ENCODE results near the gene WDR87.

The WDR87 gene

DNA sequence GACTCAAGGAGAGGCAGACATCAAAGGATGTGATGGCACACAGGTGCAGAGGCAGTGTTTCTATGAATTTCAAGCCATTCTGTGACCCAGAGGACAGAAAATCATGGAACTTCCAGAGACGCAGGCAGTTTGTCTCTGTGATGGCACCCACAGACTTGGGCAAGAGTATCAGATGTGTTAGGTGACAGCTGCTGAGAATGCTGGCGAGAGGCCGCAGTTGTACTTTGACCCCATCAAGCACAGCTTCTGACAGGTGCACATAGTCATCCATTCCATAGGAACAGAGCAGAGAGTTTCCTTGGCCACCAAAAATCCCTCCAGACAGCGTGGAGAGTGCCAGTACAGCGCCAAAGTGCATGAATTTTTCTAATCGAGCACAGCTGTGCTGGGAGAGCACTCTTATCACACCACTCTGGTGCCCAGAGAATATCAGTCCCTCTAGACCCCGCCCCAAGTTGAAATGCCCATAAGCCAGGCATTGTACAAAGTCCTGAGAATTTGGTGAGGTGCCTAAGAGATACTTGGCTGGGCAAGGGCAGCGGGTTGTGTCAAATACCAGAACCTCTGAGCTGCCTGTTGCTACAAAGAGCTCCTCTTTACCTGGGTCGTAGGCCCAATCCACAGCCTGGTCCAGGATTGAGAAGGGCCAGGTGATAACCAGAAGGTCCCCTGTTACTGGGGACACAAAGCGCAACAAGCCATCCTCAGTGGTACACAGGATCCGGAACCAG, 12.4 kb downstream of the WDR87 start:
- TF ChIP-seq, protein P1, sequence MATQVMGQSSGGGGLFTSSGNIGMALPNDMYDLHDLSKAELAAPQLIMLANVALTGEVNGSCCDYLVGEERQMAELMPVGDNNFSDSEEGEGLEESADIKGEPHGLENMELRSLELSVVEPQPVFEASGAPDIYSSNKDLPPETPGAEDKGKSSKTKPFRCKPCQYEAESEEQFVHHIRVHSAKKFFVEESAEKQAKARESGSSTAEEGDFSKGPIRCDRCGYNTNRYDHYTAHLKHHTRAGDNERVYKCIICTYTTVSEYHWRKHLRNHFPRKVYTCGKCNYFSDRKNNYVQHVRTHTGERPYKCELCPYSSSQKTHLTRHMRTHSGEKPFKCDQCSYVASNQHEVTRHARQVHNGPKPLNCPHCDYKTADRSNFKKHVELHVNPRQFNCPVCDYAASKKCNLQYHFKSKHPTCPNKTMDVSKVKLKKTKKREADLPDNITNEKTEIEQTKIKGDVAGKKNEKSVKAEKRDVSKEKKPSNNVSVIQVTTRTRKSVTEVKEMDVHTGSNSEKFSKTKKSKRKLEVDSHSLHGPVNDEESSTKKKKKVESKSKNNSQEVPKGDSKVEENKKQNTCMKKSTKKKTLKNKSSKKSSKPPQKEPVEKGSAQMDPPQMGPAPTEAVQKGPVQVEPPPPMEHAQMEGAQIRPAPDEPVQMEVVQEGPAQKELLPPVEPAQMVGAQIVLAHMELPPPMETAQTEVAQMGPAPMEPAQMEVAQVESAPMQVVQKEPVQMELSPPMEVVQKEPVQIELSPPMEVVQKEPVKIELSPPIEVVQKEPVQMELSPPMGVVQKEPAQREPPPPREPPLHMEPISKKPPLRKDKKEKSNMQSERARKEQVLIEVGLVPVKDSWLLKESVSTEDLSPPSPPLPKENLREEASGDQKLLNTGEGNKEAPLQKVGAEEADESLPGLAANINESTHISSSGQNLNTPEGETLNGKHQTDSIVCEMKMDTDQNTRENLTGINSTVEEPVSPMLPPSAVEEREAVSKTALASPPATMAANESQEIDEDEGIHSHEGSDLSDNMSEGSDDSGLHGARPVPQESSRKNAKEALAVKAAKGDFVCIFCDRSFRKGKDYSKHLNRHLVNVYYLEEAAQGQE (IDR thresholded peaks at IDR 0.05; ENCODE audit: low read depth), result no peak
- TF ChIP-seq, protein P2, sequence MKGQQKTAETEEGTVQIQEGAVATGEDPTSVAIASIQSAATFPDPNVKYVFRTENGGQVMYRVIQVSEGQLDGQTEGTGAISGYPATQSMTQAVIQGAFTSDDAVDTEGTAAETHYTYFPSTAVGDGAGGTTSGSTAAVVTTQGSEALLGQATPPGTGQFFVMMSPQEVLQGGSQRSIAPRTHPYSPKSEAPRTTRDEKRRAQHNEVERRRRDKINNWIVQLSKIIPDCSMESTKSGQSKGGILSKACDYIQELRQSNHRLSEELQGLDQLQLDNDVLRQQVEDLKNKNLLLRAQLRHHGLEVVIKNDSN (IDR thresholded peaks at IDR 0.05), result no peak
- TF ChIP-seq YY1 (IDR thresholded peaks at IDR 0.05; ENCODE audit: low read depth) (no peak), TCF12 (IDR thresholded peaks at IDR 0.05; ENCODE audit: low read depth) (no peak), NFIC (IDR thresholded peaks at IDR 0.05) (no peak), EGR1 (IDR thresholded peaks at IDR 0.05) (no peak), TEAD4 (IDR thresholded peaks at IDR 0.05) (no peak), EP300 (IDR thresholded peaks at IDR 0.05; ENCODE audit: borderline replicate concordance) (no peak)
- TF ChIP-seq, protein P3, sequence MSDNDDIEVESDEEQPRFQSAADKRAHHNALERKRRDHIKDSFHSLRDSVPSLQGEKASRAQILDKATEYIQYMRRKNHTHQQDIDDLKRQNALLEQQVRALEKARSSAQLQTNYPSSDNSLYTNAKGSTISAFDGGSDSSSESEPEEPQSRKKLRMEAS (IDR thresholded peaks at IDR 0.05), result no peak

DNA sequence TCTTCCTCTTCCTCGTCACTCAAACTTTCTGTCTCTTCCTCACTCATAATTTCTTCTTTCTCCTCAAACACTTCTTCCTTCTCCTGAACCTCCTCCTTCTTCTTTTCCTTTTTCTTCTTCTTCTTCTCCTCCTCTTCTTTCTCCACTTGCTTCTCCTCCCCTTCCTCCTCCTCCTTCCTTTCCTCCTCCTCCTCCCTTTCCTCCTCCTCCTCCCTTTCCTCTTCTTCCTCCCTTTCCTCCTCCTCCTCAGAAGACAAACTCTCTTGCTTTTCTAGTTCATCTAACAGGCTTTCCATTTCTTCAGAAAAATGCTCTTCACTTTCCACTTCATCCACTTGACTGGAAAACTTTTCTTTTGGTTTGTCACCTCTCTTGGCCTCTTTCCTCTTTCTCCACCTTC, 19.8 kb downstream of the WDR87 start:
- TF ChIP-seq, protein P1 (IDR thresholded peaks at IDR 0.05; ENCODE audit: low read depth), result no peak
- TF ChIP-seq ZBTB7A (IDR thresholded peaks at IDR 0.05; ENCODE audit: low read depth) (no peak), YY1 (IDR thresholded peaks at IDR 0.05; ENCODE audit: low read depth) (no peak), TCF12 (IDR thresholded peaks at IDR 0.05; ENCODE audit: low read depth) (no peak), TEAD4 (IDR thresholded peaks at IDR 0.05) (no peak)
- TF ChIP-seq, protein P2 (IDR thresholded peaks at IDR 0.05), result no peak

DNA sequence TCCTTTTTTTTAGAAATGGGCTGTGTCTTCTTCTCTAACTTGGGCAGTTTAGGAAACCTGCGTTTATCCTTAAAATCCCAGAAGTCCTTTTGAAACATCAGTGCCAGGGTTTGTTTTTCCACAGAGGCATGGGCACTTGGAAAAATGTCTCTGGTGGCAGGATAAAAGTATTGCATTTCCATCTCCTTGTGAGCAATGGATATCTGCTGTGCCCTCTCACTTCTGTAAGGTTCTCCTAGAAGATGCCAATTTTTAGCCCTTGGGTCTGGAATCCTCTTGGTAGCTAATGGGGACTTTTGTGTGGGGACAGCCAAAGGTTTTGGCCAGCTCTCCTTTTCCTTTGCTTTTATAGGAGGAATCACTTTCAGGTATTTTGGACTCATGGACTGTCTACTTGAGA, 21.0 kb downstream of the WDR87 start:
- TF ChIP-seq FOXM1 (IDR thresholded peaks at IDR 0.05; ENCODE audit: borderline replicate concordance, low read depth) (no peak), ZBTB7A (IDR thresholded peaks at IDR 0.05; ENCODE audit: low read depth) (no peak), NFIC (IDR thresholded peaks at IDR 0.05) (no peak), TAF1 (IDR thresholded peaks at IDR 0.05; ENCODE audit: low read depth) (no peak), CREB1 (IDR thresholded peaks at IDR 0.05; ENCODE audit: low read depth) (no peak), TCF12 (IDR thresholded peaks at IDR 0.05; ENCODE audit: low read depth) (no peak)
- TF ChIP-seq, protein P3 (IDR thresholded peaks at IDR 0.05), result no peak

DNA sequence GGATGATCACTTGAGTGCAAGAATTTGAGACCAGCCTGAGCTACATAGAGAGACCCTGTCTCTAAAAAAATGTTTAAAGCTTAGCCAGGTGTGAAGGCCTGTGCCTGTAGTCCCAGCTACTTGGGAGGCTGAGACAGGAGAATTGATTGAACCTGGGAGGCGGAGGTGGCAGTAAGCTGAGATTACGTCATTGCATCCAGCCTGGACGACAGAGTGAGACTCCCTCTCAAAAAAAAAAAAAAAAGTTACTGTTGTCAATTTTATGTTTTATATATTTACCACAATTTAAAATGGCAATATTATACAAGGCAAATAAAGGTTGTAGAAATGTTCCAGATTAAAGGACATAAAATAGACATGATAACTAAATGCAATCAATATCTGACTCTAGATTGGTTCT, 29.2 kb downstream of the WDR87 start:
- TF ChIP-seq NFIC (IDR thresholded peaks at IDR 0.05) (no peak), FOXM1 (IDR thresholded peaks at IDR 0.05; ENCODE audit: borderline replicate concordance, low read depth) (no peak), TAF1 (IDR thresholded peaks at IDR 0.05; ENCODE audit: low read depth) (no peak), EGR1 (IDR thresholded peaks at IDR 0.05) (no peak), RAD21 (IDR thresholded peaks at IDR 0.05; ENCODE audit: low read depth) (no peak), YY1 (IDR thresholded peaks at IDR 0.05; ENCODE audit: low read depth) (no peak), CREB1 (IDR thresholded peaks at IDR 0.05; ENCODE audit: low read depth) (no peak), TEAD4 (IDR thresholded peaks at IDR 0.05) (no peak), EP300 (IDR thresholded peaks at IDR 0.05; ENCODE audit: borderline replicate concordance) (no peak), ZBTB7A (IDR thresholded peaks at IDR 0.05; ENCODE audit: low read depth) (no peak), TCF12 (IDR thresholded peaks at IDR 0.05; ENCODE audit: low read depth) (no peak), CEBPB (IDR thresholded peaks at IDR 0.05) (no peak)
- TF ChIP-seq, protein P3 (IDR thresholded peaks at IDR 0.05), result no peak
- TF ChIP-seq, protein P1 (IDR thresholded peaks at IDR 0.05; ENCODE audit: low read depth), result no peak
- TF ChIP-seq, protein P2 (IDR thresholded peaks at IDR 0.05), result no peak
